GM04504 (cell line): ENCODE results near the gene C5orf52.
"Not testable (repeated sequence)": the region's sequence is repeated elsewhere in the genome, so short reads cannot be mapped to it uniquely, and the experiment has no call there.

Experiments
- DNase-seq: peaks from one replicate; pipeline ENCODE4 v3.0.0-alpha.2; 2012; ENCODE audit warnings: low read depth

C5orf52 gene

GRCh38 chr5:157677931-157678330 lies 6.6 kb downstream of the C5orf52 start:
- DNase-seq = no peak

- DNase-seq = no peak
These were observed 8.5 kb downstream of the C5orf52 start for GRCh38 chr5:157679801-157680200.

GRCh38 chr5:157680239-157680638 lies 8.9 kb downstream of the C5orf52 start:
- DNase-seq = no peak

GRCh38 chr5:157681048-157681447 lies 9.7 kb downstream of the C5orf52 start:
- no peak for DNase-seq

- no peak for DNase-seq
These were observed 10.9 kb downstream of the C5orf52 start for GRCh38 chr5:157682257-157682656.

- not testable (repeated sequence) for DNase-seq
These were observed 15.2 kb downstream of the C5orf52 start for GRCh38 chr5:157686276-157687197.

- DNase-seq = no peak
These were observed 15.8 kb downstream of the C5orf52 start for GRCh38 chr5:157687198-157687554.

GRCh38 chr5:157689942-157690689 lies 18.8 kb downstream of the C5orf52 start:
- no peak for DNase-seq

GRCh38 chr5:157690690-157691433 lies 19.5 kb downstream of the C5orf52 start:
- no peak for DNase-seq

- not testable (repeated sequence) for DNase-seq
These were observed 22.5 kb downstream of the C5orf52 start for GRCh38 chr5:157693816-157694215.

- DNase-seq = not testable (repeated sequence)
These were observed 24.8 kb downstream of the C5orf52 start for GRCh38 chr5:157696154-157696553.

- not testable (repeated sequence) for DNase-seq
These were observed 27.3 kb downstream of the C5orf52 start for GRCh38 chr5:157698674-157699073.

- DNase-seq = no peak
These were observed 32.4 kb downstream of the C5orf52 start for GRCh38 chr5:157703736-157704135.

GRCh38 chr5:157708866-157709265 lies 37.5 kb downstream of the C5orf52 start:
- no peak for DNase-seq

- no peak for DNase-seq
These were observed 38.0 kb downstream of the C5orf52 start for GRCh38 chr5:157709346-157709745.

GRCh38 chr5:157710431-157710830 lies 39.1 kb downstream of the C5orf52 start:
- no peak for DNase-seq

- DNase-seq = peak; percentile 47
These were observed 39.5 kb downstream of the C5orf52 start for GRCh38 chr5:157710882-157711281.

- no peak for DNase-seq
These were observed 42.7 kb downstream of the C5orf52 start for GRCh38 chr5:157713830-157714595.

- DNase-seq = no peak
These were observed 43.2 kb downstream of the C5orf52 start for GRCh38 chr5:157714596-157714864.

GRCh38 chr5:157718519-157718918 lies 47.2 kb downstream of the C5orf52 start:
- no peak for DNase-seq

- DNase-seq = no peak
These were observed 47.9 kb downstream of the C5orf52 start for GRCh38 chr5:157719245-157719644.

GRCh38 chr5:157721159-157721558 lies 49.8 kb downstream of the C5orf52 start:
- no peak for DNase-seq
